ENCODE measurements around the gene GFPT2. TPM values are rescaled to one million over a fixed set of nuclear protein-coding genes. Genes with fewer than 3 reads are reported as not detected.

The GFPT2 gene
- total and polyA plus RNA-seq, 2 of the 4 experiments (the other 2 are of a cell fraction), result 20.3 to 20.8 TPM

GRCh38 chr5:180282281-180282680 lies 70.9 kb downstream of the GFPT2 start:
- DNase-seq (no peak), ATAC-seq (ENCODE audit: low read depth) (no peak)
- ChIA-PET POLR2A (ENCODE audit: unreplicated experiment) (no interaction called here), CTCF (no interaction called here)
- Histone ChIP-seq H3K4ac (ENCODE audit: low read depth, low read length) (no peak overlapping the region), H4K20me1 (ENCODE audit: insufficient read depth, low read length) (0 out of 2 replicates have a peak, but pooled peaks cover 6% of the 10 kb centered on the region), H3K4me2 (ENCODE audit: low read depth, low read length) (no peak overlapping the region), H3K14ac (replicated peaks; ENCODE audit: low read depth, low read length) (no peak overlapping the region), H2BK15ac (ENCODE audit: low read depth, low read length) (no peak overlapping the region), H3K23ac (ENCODE audit: low read depth, low read length) (no peak overlapping the region), H3K56ac (ENCODE audit: extremely low read depth, insufficient read depth, low read length) (no peak overlapping the region), H4K8ac (ENCODE audit: low read depth in 2 of 2, low read length in 2 of 2) (no peak overlapping the region), H2BK120ac (ENCODE audit: low read depth, low read length) (no peak overlapping the region), H2BK5ac (ENCODE audit: low read depth, low read length, poor library complexity, severe bottlenecking) (no peak overlapping the region), H3K27ac (ENCODE audit: insufficient read depth, low read length) (no peak overlapping the region), H3K4me1 (ENCODE audit: control insufficient read depth, insufficient read depth, low read length) (peaks cover 3% of the 10 kb centered on the region; the same call in 1 of the 2 replicates), H3K4me3 (ENCODE audit: insufficient read depth, low read depth, low read length) (no peak overlapping the region), H3K9ac (ENCODE audit: low read depth, low read length) (no peak overlapping the region), H2AK9ac (replicated peaks; ENCODE audit: low read depth, low read length, poor library complexity) (no peak overlapping the region), H3K9me3 (ENCODE audit: control insufficient read depth, insufficient read depth, low read length) (peaks cover 5% of the 10 kb centered on the region; the same call in 1 of the 2 replicates), H3K79me1 (ENCODE audit: low read depth in 1 of 2, low read length in 2 of 2) (peaks cover 44% of the 10 kb centered on the region in 2 experiments), H3K9me1 (ENCODE audit: insufficient read depth, low read length) (0 out of 2 replicates have a peak, but pooled peaks cover under 1% of the 10 kb centered on the region), H4K91ac (ENCODE audit: insufficient read depth, low read depth, low read length) (no peak overlapping the region), H3K27me3 (ENCODE audit: control insufficient read depth, insufficient read depth, low read length) (no peaks in the 10 kb centered on the region), H3K36me3 (ENCODE audit: control insufficient read depth, insufficient read depth, low read length) (peaks cover 19% of the 10 kb centered on the region), H2AK5ac (ENCODE audit: low read depth, low read length) (no peak overlapping the region), H3K18ac (ENCODE audit: low read depth, low read length) (no peak overlapping the region), H2BK20ac (ENCODE audit: low read depth, low read length) (no peak overlapping the region), H4K5ac (ENCODE audit: low read depth, low read length) (no peak overlapping the region), H2AFZ (replicated peaks; ENCODE audit: low read length, poor library complexity) (no peak overlapping the region)
- no TSS peak for BruUV-seq (replicated peaks)
- dilution Hi-C loops (cut with HindIII; ENCODE audit: low sequenced_read_pairs, unreplicated experiment), result no loop called here
- in situ Hi-C loops (cut with MboI; ENCODE audit: low sequenced_read_pairs), result no loop called here
- WGBS, 2 experiments (ENCODE audit: extremely low coverage in 2 of 2, insufficient read length in 1 of 2), result 100% methylated on average over 2 of the region's 9 CpGs; no CpG with 5 or more reads in 1 of the 2 experiments
- no peak for TF ChIP-seq NFE2L2 (IDR thresholded peaks at IDR 0.05; ENCODE audit: low read depth, low read length)
- TF ChIP-seq, protein P1, sequence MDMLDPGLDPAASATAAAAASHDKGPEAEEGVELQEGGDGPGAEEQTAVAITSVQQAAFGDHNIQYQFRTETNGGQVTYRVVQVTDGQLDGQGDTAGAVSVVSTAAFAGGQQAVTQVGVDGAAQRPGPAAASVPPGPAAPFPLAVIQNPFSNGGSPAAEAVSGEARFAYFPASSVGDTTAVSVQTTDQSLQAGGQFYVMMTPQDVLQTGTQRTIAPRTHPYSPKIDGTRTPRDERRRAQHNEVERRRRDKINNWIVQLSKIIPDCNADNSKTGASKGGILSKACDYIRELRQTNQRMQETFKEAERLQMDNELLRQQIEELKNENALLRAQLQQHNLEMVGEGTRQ (IDR thresholded peaks at IDR 0.05; ENCODE audit: low read depth, low read length), result no peak
- intact Hi-C loops (cut with micrococcal nuclease), result loop anchor here (5.0 kb wide), 1 partner anchor 35 kb away; no protein-coding TSS in a partner anchor

Data from IMR-90 (cell line).